ENCODE measurements around the gene ACTL6B.

- TF ChIP-seq, protein P1, sequence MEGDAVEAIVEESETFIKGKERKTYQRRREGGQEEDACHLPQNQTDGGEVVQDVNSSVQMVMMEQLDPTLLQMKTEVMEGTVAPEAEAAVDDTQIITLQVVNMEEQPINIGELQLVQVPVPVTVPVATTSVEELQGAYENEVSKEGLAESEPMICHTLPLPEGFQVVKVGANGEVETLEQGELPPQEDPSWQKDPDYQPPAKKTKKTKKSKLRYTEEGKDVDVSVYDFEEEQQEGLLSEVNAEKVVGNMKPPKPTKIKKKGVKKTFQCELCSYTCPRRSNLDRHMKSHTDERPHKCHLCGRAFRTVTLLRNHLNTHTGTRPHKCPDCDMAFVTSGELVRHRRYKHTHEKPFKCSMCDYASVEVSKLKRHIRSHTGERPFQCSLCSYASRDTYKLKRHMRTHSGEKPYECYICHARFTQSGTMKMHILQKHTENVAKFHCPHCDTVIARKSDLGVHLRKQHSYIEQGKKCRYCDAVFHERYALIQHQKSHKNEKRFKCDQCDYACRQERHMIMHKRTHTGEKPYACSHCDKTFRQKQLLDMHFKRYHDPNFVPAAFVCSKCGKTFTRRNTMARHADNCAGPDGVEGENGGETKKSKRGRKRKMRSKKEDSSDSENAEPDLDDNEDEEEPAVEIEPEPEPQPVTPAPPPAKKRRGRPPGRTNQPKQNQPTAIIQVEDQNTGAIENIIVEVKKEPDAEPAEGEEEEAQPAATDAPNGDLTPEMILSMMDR (conservative IDR thresholded peaks at IDR 0.05): no peak
- TF ChIP-seq EZH2 (IDR thresholded peaks at IDR 0.05; ENCODE audit: low read depth): no peak
These were observed 30.1 kb upstream of the ACTL6B start for GRCh38 chr7:100686201-100686821.

Data from PC-9 (cell line).